ENCODE results near the gene PDLIM7.

Gene PDLIM7

GRCh38 chr5:177435847-177436536, 61.4 kb downstream of the PDLIM7 start:
- H3K18ac ChIP-seq (ENCODE audit: low read length) = no peak overlapping the region
- H2BK5ac ChIP-seq (ENCODE audit: low read depth, low read length, poor library complexity) = no peak overlapping the region

GRCh38 chr5:177434942-177435738, 62.3 kb downstream of the PDLIM7 start:
- Histone ChIP-seq H2AFZ (ENCODE audit: insufficient read depth, low read length, poor library complexity) (no peak overlapping the region), H4K12ac (ENCODE audit: low read depth, low read length) (no peak overlapping the region), H3K27me3 (ENCODE audit: insufficient read depth, low read length) (no peaks in the 10 kb centered on the region), H3K14ac (ENCODE audit: low read length) (no peak overlapping the region), H2BK5ac (ENCODE audit: low read depth, low read length, poor library complexity) (no peak overlapping the region), H4K8ac (ENCODE audit: low read depth, low read length) (no peak overlapping the region), H3K4me3 (ENCODE audit: low read depth, low read length) (no peak overlapping the region), H3K23ac (ENCODE audit: low read length) (no peak overlapping the region), H3K36me3 (ENCODE audit: control insufficient read depth in 1 of 2, insufficient read depth in 2 of 2, low read length in 2 of 2) (peaks cover 62 to 68% of the 10 kb centered on the region in 2 experiments), H4K91ac (ENCODE audit: low read depth, low read length) (no peak overlapping the region), H3K4ac (ENCODE audit: low read depth, low read length) (no peak overlapping the region), H3K4me1 (ENCODE audit: control insufficient read depth in 1 of 2, insufficient read depth in 2 of 2, low read length in 2 of 2) (no peaks in the 10 kb centered on the region), H3K27ac (ENCODE audit: low read depth, low read length) (no peak overlapping the region), H3K4me2 (ENCODE audit: low read length) (no peak overlapping the region), H2BK120ac (ENCODE audit: insufficient read depth, low read length, poor library complexity) (no peak overlapping the region), H3K18ac (ENCODE audit: low read length) (no peak overlapping the region), H2AK5ac (ENCODE audit: low read length) (no peak overlapping the region), H3K79me2 (ENCODE audit: control insufficient read depth, insufficient read depth, low read length, poor library complexity) (no peaks in the 10 kb centered on the region), H3K9ac (ENCODE audit: low read length) (no peak overlapping the region), H2BK12ac (ENCODE audit: low read length) (no peak overlapping the region), H3K9me3 (ENCODE audit: insufficient read depth, low read depth, low read length) (peaks cover 1% of the 10 kb centered on the region), H3K79me1 (ENCODE audit: low read length) (no peaks in the 10 kb centered on the region)
- WGBS (ENCODE audit: extremely low coverage, insufficient coverage, insufficient read length) = no CpG with 5 or more reads among the region's 20 CpGs
- no peak for DNase-seq

More at GRCh38 chr5:177435847-177436536, 61.4 kb downstream of the PDLIM7 start:
- Histone ChIP-seq H2BK12ac (ENCODE audit: low read length) (no peak overlapping the region), H3K4ac (ENCODE audit: low read depth, low read length) (no peak overlapping the region), H4K12ac (ENCODE audit: low read depth, low read length) (no peak overlapping the region), H2AFZ (ENCODE audit: insufficient read depth, low read length, poor library complexity) (no peak overlapping the region), H3K23ac (ENCODE audit: low read length) (no peak overlapping the region), H2BK120ac (ENCODE audit: insufficient read depth, low read length, poor library complexity) (no peak overlapping the region), H3K79me2 (ENCODE audit: control insufficient read depth, insufficient read depth, low read length, poor library complexity) (no peaks in the 10 kb centered on the region), H4K91ac (ENCODE audit: low read depth, low read length) (no peak overlapping the region), H3K36me3 (ENCODE audit: control insufficient read depth in 1 of 2, insufficient read depth in 2 of 2, low read length in 2 of 2) (peaks cover 67 to 76% of the 10 kb centered on the region in 2 experiments), H3K27me3 (ENCODE audit: insufficient read depth, low read length) (no peaks in the 10 kb centered on the region), H3K9ac (ENCODE audit: low read length) (no peak overlapping the region), H3K27ac (ENCODE audit: low read depth, low read length) (no peak overlapping the region), H3K4me2 (ENCODE audit: low read length) (no peak overlapping the region), H3K4me1 (ENCODE audit: control insufficient read depth in 1 of 2, insufficient read depth in 2 of 2, low read length in 2 of 2) (no peaks in the 10 kb centered on the region), H2AK5ac (ENCODE audit: low read length) (no peak overlapping the region), H4K8ac (ENCODE audit: low read depth, low read length) (no peak overlapping the region), H3K79me1 (ENCODE audit: low read length) (no peaks in the 10 kb centered on the region), H3K9me3 (ENCODE audit: insufficient read depth, low read depth, low read length) (peaks cover 1% of the 10 kb centered on the region), H3K4me3 (ENCODE audit: low read depth, low read length) (no peak overlapping the region), H3K14ac (ENCODE audit: low read length) (no peak overlapping the region)
- no CpG with 5 or more reads among the region's 37 CpGs for WGBS (ENCODE audit: extremely low coverage, insufficient coverage, insufficient read length)
- no peak for DNase-seq

- no peak overlapping the region for H3K4me3 ChIP-seq (ENCODE audit: low read depth, low read length)
- no peaks in the 10 kb centered on the region for H3K79me1 ChIP-seq (ENCODE audit: low read length)
- H3K27me3 ChIP-seq (ENCODE audit: insufficient read depth, low read length) = no peaks in the 10 kb centered on the region
- H3K9ac ChIP-seq (ENCODE audit: low read length) = no peak overlapping the region
- WGBS (ENCODE audit: extremely low coverage, insufficient coverage, insufficient read length) = no CpG with 5 or more reads among the region's 8 CpGs
- H3K14ac ChIP-seq (ENCODE audit: low read length) = no peak overlapping the region
- no peaks in the 10 kb centered on the region for H3K4me1 ChIP-seq (ENCODE audit: control insufficient read depth in 1 of 2, insufficient read depth in 2 of 2, low read length in 2 of 2)
- H2BK12ac ChIP-seq (ENCODE audit: low read length) = no peak overlapping the region
- H3K9me3 ChIP-seq (ENCODE audit: insufficient read depth, low read depth, low read length) = peaks cover 1% of the 10 kb centered on the region
- no peak overlapping the region for H3K18ac ChIP-seq (ENCODE audit: low read length)
- H2BK5ac ChIP-seq (ENCODE audit: low read depth, low read length, poor library complexity) = no peak overlapping the region
- H2AFZ ChIP-seq (ENCODE audit: insufficient read depth, low read length, poor library complexity) = no peak overlapping the region
- no peak overlapping the region for H2BK120ac ChIP-seq (ENCODE audit: insufficient read depth, low read length, poor library complexity)
- no peak overlapping the region for H3K23ac ChIP-seq (ENCODE audit: low read length)
- no peak for DNase-seq
- peaks cover 62 to 70% of the 10 kb centered on the region in 2 experiments for H3K36me3 ChIP-seq (ENCODE audit: control insufficient read depth in 1 of 2, insufficient read depth in 2 of 2, low read length in 2 of 2)
- no peak overlapping the region for H2AK5ac ChIP-seq (ENCODE audit: low read length)
- no peak overlapping the region for H3K4ac ChIP-seq (ENCODE audit: low read depth, low read length)
- H3K27ac ChIP-seq (ENCODE audit: low read depth, low read length) = no peak overlapping the region
- no peak overlapping the region for H4K8ac ChIP-seq (ENCODE audit: low read depth, low read length)
- H4K12ac ChIP-seq (ENCODE audit: low read depth, low read length) = no peak overlapping the region
- H4K91ac ChIP-seq (ENCODE audit: low read depth, low read length) = no peak overlapping the region
- no peak overlapping the region for H3K4me2 ChIP-seq (ENCODE audit: low read length)
- H3K79me2 ChIP-seq (ENCODE audit: control insufficient read depth, insufficient read depth, low read length, poor library complexity) = no peaks in the 10 kb centered on the region
These were observed 63.0 kb downstream of the PDLIM7 start for GRCh38 chr5:177434437-177434836.

GRCh38 chr5:177433658-177434217, 63.7 kb downstream of the PDLIM7 start:
- H3K4me1 ChIP-seq (ENCODE audit: control insufficient read depth in 1 of 2, insufficient read depth in 2 of 2, low read length in 2 of 2) = no peaks in the 10 kb centered on the region
- no peak overlapping the region for H3K4me2 ChIP-seq (ENCODE audit: low read length)
- peaks cover 1% of the 10 kb centered on the region for H3K9me3 ChIP-seq (ENCODE audit: insufficient read depth, low read depth, low read length)
- DNase-seq = no peak
- H2AK5ac ChIP-seq (ENCODE audit: low read length) = no peak overlapping the region
- no peak overlapping the region for H3K9ac ChIP-seq (ENCODE audit: low read length)
- no peak overlapping the region for H3K4ac ChIP-seq (ENCODE audit: low read depth, low read length)
- H2BK12ac ChIP-seq (ENCODE audit: low read length) = no peak overlapping the region
- H3K23ac ChIP-seq (ENCODE audit: low read length) = no peak overlapping the region
- no peak overlapping the region for H3K18ac ChIP-seq (ENCODE audit: low read length)
- no peak overlapping the region for H3K27ac ChIP-seq (ENCODE audit: low read depth, low read length)
- no peak overlapping the region for H2BK120ac ChIP-seq (ENCODE audit: insufficient read depth, low read length, poor library complexity)
- H3K27me3 ChIP-seq (ENCODE audit: insufficient read depth, low read length) = no peaks in the 10 kb centered on the region
- H3K4me3 ChIP-seq (ENCODE audit: low read depth, low read length) = no peak overlapping the region
- no peaks in the 10 kb centered on the region for H3K79me2 ChIP-seq (ENCODE audit: control insufficient read depth, insufficient read depth, low read length, poor library complexity)
- H4K91ac ChIP-seq (ENCODE audit: low read depth, low read length) = no peak overlapping the region
- H3K79me1 ChIP-seq (ENCODE audit: low read length) = no peaks in the 10 kb centered on the region
- no peak overlapping the region for H4K8ac ChIP-seq (ENCODE audit: low read depth, low read length)
- H3K36me3 ChIP-seq (ENCODE audit: control insufficient read depth in 1 of 2, insufficient read depth in 2 of 2, low read length in 2 of 2) = peaks cover 62 to 70% of the 10 kb centered on the region in 2 experiments
- WGBS (ENCODE audit: extremely low coverage, insufficient coverage, insufficient read length) = no CpG with 5 or more reads among the region's 29 CpGs
- no peak overlapping the region for H4K12ac ChIP-seq (ENCODE audit: low read depth, low read length)
- no peak overlapping the region for H2AFZ ChIP-seq (ENCODE audit: insufficient read depth, low read length, poor library complexity)
- no peak overlapping the region for H2BK5ac ChIP-seq (ENCODE audit: low read depth, low read length, poor library complexity)
- H3K14ac ChIP-seq (ENCODE audit: low read length) = no peak overlapping the region

All from trophoblast cell (in vitro differentiated cells and primary cell).